ENCODE measurements around the gene PCBD1.

GRCh38 chr10:70935125-70935625, 46.8 kb upstream of the PCBD1 start:
- no peak for TF ChIP-seq CTCF (IDR thresholded peaks at IDR 0.05)
- TF ChIP-seq POLR2A (IDR thresholded peaks at IDR 0.05): no peak
- TF ChIP-seq POLR2AphosphoS5 (IDR thresholded peaks at IDR 0.05; ENCODE audit: insufficient read depth in 1 of 2, low read depth in 1 of 2): no peak

All from vagina (tissue), 2 donors.